GM15510 (cell line): ENCODE results near the gene RNF207.

Experiments used
- POLR2A ChIP-seq: IDR thresholded peaks from 3 replicates; pipeline ENCODE4 v1.6.1; 2011; ENCODE audit warnings: borderline replicate concordance; ENCODE audit not compliant: insufficient read length; ENCODE audit errors: extremely low read depth

RNF207 gene

GRCh38 chr1:6181347-6181770 is 24.6 kb upstream of the RNF207 start:
- TF ChIP-seq POLR2A, result no peak

DNA sequence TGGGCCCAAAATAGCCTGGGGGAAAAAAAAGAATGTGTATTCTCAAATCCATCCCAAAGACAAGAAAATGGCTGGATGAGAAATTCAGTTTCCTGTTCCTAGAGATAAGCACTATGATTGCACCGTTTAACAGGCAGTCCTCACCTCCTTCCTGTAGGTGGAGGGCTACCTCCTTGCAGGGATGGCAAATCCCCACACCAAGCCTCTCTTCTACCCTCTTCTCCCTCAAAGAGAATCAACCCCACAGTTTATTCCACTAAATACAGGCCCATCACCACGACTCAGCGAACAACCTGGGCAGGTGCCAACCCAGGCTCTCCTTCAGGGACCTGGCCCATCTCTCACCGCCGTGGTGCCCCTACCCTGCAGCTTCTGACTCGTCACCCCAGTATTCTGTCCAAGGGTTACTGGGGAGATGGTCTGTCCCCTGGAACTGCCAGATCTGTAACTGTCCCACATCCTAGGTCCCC is 22.4 kb upstream of the RNF207 start:
- TF ChIP-seq POLR2A, result no peak

- TF ChIP-seq POLR2A, result no peak
These were observed 21.7 kb upstream of the RNF207 start for GRCh38 chr1:6184083-6184783.

DNA sequence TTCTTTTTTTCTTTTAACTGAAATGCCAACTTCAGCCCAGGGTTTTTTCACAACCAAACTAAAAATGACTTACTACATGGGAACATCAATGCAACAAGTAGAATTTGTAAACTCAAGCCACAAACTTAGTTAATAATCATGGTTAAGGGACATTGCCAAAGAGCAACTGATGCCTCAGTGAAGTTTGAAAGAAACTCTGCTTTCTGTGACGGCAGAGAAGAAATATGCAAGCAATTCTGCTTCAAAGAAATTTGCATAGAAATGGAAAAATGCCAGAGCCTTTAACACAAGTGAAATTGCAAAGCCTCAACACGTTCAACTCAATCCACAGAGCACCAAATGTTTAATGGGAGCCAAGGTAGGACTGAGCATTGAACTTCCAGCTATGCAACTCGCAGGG is 20.8 kb upstream of the RNF207 start:
- no peak for TF ChIP-seq POLR2A

DNA sequence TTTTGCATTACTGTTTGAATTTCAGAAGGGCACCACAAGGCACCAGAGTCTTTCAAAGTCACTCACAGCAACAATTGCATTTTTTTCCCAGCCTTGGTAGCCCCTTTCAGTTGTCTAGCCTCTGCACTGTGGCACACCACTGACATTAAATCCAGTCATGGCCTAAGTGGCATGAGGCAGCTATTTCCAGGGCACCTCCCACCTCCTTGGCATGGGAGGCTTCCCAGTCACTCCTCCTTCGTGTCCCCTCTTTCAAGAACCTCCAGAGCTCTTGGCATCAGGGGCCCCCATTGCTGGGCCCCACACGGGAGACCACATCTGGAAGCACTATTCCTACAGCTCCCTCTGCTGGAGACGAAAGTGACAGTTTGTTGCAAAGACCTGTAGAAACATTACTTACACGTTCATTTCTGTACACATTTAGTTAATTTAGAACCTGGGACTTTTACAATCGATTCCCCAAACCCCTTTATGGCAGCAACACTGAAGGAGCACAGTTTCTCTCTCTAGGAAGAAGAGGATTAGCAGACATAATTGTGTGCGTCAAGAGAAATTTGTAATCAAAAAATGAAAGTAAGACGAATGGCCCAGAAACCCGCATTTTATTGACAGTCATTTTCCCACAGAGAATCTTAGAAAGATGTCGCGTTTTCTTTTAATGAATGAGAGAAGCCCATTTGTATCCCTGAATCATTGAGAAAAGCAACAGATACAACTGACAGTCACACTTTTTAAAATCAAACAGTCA is 20.1 kb upstream of the RNF207 start:
- no peak for TF ChIP-seq POLR2A

DNA sequence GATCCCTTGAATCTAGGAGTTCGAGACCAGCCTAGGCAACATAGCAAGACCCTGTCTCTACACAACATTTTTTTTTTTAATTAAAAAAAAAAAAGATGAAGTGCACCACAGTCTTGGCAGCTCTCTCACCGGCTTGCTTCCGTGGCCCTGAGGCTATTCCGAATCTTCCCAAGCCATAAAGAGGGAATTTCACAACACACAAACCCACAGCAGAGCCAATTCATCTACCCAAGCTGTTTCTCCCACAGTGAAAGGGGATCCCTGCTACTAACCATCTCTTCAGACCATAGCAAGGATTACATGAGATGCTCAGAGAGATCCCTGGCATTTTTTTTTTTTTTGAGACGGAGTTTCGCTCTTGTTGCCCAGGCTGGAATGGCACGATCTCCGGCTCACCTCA is 17.5 kb upstream of the RNF207 start:
- no peak for TF ChIP-seq POLR2A

DNA sequence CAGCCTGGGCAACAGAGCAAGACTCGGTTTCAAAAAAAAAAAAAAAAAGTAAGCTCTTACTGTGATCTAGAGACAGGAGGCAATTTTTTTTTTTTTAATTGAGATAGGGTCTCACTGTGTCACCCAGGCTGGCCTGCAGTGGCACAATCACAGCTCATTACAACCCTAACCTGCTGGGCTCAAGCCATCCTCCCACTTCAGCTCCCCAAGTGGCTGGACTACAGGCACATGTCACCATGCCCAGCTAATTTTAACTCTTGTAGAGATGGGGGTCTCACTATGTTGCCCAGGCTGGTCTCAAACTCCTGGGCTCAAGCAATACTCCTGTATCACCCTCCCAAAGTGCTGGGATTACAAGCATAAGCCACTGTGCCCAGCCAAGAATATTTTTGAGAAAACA is 14.0 kb upstream of the RNF207 start:
- TF ChIP-seq POLR2A, result no peak

DNA sequence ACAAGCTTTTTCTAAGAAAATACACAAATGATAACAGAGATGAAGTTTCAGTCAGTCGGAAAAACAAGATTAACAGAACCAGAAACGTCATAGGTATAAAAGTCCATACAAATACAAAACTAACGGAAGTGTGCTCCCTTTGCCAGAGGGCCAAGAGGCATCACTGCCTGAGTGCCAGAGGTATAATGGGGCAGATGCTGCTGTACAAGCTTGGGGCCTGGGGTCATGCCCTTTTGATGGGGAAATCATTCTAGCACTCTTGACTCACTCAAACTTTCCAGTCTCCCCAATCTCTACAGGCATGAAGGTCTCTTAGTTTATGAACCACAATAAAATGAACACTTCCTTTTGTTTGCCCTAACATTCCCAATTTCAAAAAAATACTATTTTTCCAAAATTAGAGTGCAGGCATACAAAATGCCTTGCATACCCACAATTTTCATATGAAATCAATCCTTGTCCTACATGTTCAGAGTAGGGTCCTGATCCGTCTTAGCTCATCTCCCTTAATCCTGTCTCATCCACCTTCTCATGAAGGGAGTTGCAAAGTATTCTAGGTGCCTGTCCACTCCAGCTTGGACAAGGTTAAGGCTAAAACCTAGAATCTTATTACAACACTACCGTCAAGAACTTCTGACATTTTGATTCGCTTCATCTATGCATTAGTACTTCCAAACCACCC is 8.0 kb upstream of the RNF207 start:
- TF ChIP-seq POLR2A, result no peak

GRCh38 chr1:6198646-6199297 is 7.1 kb upstream of the RNF207 start:
- TF ChIP-seq POLR2A, result no peak

- TF ChIP-seq POLR2A, result peak; percentile 93
These were observed 6.4 kb upstream of the RNF207 start, which contains the start of gene RPL22 for GRCh38 chr1:6199298-6200187. Gene RPL22 (minus strand): TSS chr1:6199595. CDS start chr1:6199573, 22 bp downstream.

DNA sequence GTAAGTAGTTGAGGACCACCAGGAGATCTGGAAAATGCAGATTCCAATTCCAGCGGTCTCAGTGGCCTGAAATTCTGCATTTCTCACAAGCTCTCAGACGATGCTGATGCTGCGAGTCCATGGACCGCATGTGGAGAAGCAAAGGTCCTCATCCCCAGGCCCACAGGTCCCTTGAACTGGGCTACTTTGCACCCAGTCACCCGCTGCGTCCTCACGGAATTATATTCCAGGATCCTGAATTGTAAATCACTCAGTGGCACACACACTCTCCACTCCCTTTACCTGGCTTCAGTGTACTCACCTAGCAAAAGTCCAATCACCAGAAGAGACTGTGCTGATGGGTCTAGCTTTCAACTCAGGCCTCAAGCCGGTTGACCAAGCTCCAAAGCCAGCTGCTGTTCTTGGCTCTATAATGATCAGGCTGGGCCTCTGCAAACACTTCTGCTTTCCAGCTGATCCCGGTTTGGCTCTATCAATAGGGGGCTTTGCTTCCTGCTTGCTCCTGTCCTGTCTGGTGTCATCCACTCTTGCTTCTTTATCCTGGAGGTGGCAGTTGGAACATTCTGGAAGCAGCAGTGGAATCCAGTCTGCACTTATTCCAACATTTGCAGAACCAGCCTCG is 5.6 kb upstream of the RNF207 start:
- TF ChIP-seq POLR2A, result no peak

- TF ChIP-seq POLR2A, result no peak
These were observed 3.7 kb upstream of the RNF207 start for GRCh38 chr1:6202256-6202655.

- no peak for TF ChIP-seq POLR2A
These were observed 569 bp downstream of the RNF207 start for GRCh38 chr1:6206520-6206855.
